ENCODE data around the gene TPCN2.

Gene TPCN2

DNA sequence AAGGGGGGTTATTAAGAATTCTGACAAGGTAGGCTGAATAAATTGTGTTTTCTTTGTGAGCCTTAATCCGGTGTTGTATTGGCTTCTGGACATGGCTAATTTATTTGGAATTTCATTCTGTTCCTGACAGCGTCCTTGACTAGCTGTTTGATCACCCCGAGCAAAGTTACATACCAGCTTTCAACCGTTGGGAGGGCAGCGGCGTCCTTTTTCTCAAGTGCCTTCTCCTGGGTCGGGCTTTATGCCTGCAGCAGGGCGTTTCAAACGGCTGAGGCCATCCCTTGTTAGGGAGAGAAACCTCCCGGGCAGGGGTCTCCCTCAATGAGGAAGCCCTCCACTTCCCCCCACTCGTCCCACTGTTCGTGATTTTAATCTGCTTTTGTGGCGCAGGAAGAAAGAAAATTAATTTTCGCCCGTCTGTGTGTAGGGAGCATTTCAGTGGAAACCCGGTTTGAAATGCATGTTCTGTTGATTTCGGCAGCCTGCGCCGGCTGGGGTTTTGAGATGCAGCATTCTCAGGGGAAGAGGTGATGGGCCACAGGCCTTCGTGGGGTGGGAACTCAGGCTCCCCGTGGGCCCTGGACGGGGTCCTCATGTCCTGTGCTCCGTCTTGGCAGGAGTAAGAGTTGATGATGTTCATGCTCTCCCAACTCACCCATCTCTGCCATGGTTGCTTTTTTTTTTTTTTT lies 104.1 kb downstream of the TPCN2 start:
- DNase-seq (ENCODE audit: low spot score) = no peak

DNA sequence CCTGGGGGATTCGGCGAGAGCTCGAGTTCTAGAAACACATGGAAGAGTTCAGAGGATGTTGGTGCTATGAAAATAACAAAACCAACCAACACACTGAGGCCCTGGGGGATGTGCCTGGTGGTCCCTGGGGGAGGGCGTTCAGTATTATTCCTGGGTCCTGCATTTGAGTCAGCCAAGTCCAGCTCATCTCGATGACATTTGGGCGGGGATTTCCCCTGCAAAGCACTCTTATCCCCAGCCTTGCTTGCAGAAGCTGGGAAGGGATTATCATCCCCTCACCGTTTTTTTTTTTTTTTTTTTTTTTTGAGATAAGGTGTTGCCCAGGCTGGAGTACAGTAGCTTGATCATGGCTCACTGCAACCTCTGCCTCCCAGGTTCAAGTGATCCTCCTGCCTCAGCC lies 104.9 kb downstream of the TPCN2 start:
- peak; percentile 30 for DNase-seq (ENCODE audit: low spot score)

DNA sequence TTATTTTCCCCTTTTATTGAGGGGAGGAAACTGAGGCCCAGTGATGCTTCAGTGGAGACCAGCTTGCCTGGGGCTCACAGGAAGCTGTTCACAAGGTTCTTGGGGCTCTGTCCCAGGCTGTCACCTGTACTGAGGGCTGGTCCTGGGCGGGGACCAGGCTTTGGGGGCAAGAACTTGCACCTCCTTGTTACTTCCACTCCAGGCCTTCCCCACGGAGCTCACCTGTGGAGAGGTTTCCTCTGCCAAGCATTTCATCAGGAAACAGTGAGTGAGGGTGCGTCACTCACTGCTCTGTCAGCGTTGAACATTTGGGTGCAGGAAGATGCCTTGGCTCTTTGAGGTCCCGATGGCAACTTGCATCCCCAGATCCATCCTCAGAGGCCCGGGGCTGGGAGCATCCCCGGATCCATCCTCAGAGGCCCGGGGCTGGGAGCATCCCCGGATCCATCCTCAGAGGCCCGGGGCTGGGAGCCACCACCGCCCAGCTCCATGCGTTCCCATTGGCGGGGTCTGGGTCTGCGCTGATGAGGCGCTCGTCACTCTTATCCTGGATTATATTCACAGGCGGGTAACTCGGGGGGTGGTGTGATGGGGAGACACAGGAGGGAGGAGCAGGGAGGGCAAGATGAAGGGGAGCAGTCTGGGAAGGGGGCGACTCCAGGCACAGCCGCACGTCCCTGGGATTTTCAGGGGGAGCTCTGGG lies 105.6 kb downstream of the TPCN2 start:
- no peak for DNase-seq (ENCODE audit: low spot score)

DNA sequence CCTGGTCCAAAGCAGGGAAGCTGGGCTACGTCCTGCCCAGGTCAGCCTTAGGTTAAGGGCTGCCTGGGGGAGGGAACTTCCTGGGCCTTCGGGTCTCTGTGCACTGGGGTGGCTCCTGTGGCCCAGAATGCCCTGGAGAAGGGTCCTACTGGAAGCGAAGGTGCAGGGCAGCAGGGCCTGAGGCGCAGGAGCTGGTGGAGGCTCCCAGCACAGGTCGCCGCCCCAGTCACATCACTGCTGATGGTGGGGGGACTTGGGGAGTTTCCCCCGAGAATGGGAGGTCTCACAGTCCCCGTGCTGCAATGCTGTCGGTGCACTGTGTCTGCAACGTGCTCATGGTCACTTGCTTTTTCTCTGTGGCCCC lies 106.2 kb downstream of the TPCN2 start:
- no peak for DNase-seq (ENCODE audit: low spot score)

DNA sequence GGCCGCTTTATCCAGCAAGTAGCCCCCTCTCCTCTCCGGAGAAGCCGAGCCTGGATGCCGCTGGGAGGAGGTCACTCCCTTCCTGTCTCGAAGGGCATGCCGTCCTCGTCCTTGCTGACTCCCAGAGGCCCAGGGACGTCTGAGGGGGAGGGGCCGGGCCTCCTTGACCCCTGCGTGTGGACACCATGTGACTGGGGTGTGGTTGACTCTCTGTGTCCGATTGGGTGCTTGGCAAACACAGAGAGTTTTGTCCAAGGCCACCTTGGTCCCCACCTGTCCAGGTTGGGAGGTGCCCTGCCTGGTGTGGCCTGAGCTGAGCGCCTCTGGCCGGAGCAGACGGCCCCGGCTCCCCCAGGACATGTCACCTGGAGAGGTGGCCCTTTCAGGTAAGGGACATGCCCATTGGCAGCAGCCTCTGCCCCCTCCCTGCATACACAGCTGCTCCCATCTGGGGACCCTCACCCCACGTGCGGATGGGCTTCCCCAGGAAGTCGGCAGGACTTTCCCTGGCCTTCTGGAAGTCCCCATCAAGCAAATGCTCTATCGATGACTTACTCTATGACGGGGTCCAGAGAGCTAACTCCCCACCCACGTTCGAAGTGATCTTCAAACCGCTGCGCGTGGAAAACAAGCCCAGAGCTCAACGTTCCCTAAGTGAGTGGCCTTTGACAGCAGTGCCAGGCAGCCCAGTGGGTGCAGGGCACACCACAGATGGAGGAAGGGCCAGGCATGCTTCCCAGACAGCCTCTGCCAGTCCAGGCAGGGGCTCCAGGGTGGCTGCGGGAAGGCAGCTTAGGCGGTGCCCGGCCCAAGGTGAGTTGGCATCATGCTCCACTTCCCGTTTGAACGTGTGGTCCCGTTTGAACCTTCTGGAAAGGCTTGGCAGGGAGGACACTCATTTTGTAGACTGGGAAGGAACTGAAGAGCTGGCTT lies 106.8 kb downstream of the TPCN2 start, which contains the start of gene SMIM38:
SMIM38 (plus strand) TSS at position 634 of the 933 bp plus-strand sequence. CDS start 1,912 bp downstream, outside the sequence.
- no peak for DNase-seq (ENCODE audit: low spot score)

DNA sequence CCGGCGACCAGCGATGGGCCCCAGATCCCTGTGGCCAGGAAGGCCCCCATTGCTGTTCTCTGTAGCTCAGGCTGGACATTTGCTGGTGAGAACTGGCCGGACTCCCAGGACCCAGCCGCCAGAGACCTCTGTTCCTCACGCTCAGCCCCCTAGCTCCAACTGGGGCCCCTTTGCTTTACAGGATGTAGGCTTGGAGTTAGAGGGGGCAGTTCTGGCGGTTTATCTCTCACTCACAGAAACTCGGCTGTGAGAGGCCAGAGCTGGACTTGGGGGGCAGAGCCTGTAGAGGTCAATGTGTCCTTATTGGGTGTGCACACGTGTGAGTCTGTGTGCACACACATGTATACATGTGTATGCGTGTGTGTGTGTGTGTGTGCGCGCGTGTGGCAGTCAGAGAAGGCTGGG lies 107.5 kb downstream of the TPCN2 start:
- no peak for DNase-seq (ENCODE audit: low spot score)

DNA sequence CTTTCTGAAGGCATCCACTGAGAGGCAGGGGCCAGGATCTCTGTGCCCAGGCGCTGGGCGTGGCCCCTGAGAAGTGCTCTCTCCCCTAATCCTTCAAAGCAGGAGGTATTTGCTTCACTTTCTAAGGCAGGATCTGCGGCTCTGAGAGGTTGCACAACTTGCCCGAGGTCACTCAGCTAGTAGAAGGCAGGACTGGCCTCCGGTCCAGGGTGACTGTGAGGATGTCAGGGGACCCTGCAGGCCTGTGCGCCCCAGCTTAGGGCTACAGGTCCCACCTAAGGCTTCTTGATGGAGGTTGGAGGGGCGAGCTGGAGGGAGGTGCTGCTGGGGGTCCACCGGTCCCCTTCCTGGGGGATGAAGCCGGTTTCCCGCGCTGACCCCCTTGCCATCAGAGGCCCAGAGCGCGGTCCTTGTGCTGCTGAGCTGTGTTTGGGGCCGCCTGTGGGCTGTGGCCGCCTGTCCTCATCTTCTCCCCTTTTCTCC lies 108.0 kb downstream of the TPCN2 start:
- no peak for DNase-seq (ENCODE audit: low spot score)

DNA sequence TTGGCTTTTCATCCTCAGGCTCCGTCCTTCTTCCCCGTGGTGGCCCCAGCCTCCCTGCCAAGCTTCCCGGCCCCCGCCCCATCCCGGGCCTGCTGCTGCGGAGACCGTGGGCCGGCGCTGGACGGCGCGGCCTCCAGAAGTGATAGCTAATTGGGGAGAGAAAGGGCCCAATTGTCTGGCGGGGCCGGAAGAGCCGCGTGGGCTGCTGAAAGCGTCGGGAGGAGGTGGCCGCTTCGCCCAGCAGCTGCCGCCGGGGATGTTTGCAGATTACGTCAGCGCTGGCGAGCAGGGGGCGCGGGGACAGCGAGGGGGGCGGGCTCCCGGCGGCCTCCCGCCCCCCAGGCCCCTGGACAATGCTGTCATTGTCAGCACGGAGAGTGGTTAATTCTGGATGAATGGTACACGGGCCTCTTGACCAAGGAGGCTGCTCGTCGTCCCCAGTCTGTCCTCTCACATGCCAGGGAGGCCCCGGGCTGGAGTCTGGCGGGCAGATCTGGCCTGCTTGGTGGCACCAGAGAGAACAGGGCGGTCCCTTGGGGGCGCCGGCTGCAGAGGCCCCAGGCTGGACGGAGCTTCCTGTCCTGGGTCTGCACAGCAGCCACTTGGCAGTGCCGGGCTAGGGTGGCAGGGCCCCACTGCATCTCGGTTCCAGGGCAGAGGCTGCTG lies 108.6 kb downstream of the TPCN2 start:
- DNase-seq (ENCODE audit: low spot score) = no peak

DNA sequence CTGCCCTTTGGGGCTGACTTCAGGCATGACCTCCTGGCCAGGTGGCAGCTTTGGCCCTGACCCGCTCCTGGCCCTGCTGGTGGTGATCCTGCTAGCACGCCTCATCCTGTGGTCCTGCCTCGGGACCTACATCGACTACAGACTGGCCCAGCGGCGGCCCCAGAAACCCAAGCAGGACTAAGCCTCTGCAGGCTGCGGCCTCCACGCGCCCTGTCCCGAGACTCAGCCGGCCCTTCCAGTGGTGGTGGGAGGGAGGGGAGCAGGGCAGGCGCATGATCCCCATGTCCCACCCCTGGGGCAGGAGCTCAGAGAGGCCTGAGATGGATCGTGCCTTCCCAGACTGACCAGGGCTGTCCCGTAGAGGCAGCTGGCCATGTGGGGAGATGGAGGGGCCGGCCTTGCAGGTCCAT lies 109.1 kb downstream of the TPCN2 start:
- no peak for DNase-seq (ENCODE audit: low spot score)

DNA sequence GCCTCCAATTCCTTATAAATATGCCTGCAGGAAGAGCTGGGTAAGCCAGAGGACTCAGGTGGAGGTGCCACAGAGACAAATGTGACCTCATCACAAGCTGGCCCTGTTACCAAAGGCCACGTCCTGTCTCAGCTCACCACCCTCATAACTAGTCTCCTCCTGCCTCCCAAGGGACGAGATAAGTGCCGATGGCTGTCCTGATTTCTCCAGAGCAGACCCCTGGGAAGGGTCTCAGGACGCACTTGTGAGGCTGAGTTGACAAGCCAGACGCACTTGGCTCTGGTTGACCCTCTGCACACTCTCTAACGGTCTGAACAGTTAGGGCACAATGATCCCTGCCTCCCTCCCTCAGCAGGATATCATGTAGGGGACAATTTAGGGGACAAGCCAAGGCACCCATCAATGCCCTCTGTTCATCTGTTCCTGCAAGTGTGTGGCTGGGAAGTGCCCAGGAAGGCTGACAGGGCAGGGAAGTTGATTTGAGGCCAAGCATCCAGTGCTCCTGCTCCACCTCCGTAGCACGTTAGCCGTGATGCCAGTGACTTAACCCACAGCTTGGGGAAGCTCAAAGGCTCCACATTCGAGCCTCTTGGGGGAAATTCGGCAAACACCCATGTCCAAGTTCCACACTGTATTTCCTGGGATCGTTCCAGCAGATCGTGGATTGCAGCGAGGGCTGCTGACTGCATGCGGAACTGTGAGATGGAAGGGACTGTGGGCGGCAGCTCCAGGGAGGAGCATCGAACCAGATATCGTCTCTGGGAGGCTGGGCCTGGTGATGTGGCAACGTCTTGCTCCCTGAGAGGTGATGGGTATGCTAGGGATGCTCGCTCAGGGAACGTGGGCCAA lies 109.8 kb downstream of the TPCN2 start:
- DNase-seq (ENCODE audit: low spot score) = no peak

DNA sequence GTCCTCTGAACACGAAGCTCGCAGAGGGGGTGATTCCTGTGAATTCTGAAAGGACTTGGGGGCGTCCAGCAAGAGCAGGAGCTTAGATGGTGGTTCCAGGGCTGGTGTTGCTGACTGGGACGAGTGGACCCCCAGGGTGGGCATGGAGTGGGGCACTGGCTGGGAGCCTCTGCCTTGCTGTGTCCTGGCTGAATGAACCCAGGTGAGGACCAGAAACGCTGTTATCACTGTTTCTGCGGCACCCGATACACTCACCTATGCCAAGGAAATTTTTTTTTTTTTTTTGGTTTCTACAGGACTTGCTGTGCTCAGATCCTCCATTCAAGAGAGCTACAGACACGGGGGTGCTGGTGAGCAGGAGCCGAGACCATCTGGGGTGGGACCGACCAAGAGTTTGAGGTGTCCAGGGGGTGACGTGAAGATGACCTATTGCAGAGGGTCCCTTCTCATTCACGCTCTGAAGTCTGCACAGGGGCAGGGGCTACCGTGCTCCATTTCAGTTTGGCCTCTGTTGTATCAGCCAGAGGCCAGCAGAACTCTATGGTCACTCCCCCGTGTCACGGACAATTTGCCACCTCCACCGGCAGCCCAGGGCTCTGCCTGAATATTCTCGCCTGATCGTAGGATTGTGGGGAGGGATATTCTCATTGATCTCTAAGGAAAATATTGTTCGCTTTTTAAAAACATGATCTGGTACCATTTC lies 110.6 kb downstream of the TPCN2 start:
- DNase-seq (ENCODE audit: low spot score) = no peak

DNA sequence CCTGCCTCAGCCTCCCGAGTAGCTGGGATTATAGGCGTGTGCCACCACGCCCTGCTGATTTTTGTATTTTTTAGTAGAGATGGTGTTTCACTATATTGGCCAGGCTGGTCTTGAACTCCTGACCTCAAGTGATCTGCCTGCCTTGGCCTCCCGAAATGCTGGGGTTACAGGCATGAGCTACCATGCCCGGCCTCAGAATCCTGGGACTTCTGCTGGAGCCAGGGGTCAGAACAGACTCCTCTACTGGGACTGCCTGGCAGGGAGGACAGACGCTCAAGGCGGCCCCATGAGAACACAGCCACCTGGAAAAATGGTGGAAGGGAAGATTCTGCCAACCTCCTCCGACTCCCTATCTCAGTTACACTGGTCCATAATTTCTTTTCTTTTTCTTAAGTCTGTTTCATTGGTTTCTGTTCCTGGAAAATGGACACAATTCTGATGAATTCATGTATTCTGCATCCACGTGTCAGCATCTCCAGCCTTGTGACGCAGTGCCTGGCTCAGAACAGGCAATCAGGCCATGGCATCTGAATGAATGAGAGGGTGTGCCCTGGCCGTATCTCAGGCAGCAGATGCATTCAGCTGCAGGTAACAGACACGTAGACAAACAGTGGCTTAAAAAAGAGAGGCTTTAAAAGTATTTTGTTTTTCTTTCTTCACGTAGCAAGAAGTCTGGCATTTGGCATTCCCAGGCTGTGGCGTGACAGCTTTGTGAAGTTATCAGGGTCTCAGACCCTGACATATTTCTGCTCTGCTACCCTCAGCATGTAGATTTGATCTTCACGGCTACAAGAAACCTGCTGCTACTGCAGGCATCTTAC lies 111.8 kb downstream of the TPCN2 start:
- DNase-seq (ENCODE audit: low spot score) = no peak

DNA sequence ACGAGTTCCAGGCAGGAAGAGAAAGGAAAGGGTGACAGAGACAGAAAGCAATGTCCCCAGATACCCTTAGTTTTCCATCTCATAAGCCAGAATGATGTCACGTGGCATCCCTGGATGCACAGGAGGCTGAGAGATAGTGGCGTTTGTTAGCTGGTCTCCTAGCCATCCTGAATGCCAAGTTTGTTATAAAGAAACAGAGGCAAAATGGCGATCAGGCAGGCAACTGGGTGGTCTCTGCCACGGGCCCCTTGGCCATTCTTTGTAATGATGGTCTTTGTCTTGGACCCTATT lies 112.3 kb downstream of the TPCN2 start:
- no peak for DNase-seq (ENCODE audit: low spot score)

DNA sequence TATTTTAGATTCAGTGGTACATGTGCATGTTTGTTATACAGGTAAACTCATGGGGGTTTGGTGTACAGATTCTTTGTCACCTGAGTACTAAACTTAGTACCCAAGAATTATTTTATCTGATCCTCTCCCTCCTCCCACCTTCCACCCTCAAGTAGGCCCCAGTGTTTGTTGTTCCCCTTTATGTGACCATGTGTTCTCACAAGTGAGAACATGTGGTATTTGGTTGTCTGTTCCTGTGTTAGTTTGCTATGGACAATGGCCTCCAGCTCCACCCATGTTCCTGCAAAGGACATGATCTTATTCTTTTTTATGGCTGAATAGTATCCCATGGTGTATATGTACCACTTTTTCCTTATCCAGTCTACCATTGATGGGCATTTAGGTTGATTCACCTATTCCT lies 113.8 kb downstream of the TPCN2 start:
- DNase-seq (ENCODE audit: low spot score) = no peak

DNA sequence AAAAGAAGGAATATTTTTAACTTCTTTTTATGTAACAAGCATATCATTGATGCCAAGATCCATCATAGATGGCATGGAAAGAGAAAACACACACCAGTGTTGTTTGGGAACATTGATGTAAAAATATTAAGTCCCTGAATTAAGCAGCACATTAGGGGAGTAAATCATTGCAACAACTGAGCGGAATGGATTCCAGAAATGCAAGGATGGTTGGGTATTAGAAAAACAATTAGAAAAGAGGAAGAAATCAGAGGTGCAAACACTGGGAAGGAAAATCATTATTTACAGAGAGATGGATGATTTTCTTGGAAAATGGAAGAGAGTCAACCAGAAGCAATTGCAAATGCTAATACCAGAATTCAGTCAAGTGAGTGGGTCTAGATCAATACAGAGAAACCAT lies 115.1 kb downstream of the TPCN2 start:
- DNase-seq (ENCODE audit: low spot score) = no peak

DNA sequence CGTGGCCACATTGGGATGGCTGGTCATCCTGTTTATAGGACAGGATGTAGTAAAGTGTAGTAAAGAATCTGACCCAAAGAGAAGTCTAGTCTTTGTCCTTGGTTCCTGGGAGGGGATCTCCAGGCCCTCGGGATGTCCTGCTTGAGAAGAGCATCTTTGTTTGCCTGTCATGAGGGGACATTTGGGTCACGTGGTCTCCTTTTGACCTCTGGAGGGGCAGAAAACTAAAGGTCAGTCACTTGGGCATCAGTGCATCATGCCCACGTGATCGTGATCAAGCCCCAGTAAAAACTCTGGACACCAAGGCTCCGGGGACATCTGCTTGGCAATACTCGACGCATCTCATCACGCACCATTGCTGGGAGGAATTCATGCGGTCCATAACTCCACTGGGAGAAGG lies 116.1 kb downstream of the TPCN2 start:
- DNase-seq (ENCODE audit: low spot score) = no peak

DNA sequence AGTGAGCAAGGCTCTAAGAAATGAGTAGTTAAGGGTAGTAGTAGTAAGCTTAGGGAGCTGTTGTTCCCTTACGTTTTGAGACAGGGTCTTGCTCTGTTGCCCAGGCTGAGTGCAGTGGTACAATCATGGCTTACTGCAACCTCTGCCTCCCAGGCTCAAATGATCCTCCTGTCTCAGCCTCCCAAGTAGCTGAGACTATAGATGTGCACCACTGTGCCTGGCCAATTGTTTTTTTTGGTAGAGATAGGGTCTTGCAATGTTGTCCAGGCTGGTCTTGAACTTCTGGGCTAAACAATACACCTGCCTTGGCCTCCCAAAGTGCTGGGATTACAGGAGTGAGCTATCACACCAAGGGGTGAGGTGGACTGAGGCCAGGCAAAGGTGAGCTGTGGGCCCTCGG lies 117.0 kb downstream of the TPCN2 start:
- no peak for DNase-seq (ENCODE audit: low spot score)

DNA sequence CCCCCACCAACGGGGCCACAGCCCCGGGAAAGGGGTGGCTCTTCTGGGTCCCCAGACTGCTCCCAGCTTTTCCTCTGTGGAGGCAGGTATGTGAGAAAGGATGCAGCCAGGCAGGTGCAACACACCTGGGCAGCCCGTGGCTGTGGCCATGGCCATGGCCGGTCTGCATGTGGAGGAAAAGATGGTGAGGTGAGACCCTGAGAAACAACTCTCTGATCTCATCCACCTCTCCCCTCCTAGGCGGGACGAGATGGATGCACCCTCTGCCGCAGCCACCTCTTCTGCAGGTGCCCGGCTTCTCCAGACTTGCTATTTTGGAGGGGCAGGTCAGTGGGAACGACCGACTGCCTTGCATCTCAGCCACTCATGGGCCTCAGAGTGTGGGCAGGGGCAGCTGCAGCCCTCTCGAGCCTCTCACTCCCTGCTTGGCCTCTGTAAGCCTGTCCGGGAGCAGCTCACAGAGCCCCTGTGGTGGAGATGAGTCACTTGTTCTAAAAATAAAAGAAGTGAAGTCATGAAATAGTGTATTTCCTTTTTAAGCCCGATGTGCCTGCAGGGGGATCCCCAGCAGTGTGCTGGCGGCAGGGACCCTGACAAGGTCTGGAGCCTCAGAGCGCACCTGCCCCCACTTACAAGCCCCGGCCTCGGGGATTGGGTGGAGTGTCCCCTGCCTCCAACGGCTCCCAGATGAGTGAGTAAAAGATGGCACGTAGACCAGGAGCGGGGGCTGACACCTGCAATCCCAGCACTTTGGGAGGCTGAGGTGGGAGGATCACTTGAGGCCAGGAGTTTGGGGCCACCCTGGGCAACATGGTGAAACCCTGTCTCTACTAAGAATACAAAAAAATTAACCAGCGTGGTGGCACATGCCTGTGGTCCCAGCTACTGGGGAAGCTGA lies 117.7 kb downstream of the TPCN2 start:
- DNase-seq (ENCODE audit: low spot score) = peak; percentile 89

All from kidney tubule cell (primary cell).